ENCODE results near the gene ALOXE3.
A peak's percentile ranks its signal among the peaks of the same experiment; 100 is the strongest.
"Not testable (repeated sequence)": the region's sequence is repeated elsewhere in the genome, so short reads cannot be mapped to it uniquely, and the experiment has no call there.

The ALOXE3 gene

GRCh38 chr17:8121681-8122421, 3.5 kb upstream of the ALOXE3 start:
- no peak for DNase-seq (ENCODE audit: low read depth)

- DNase-seq (ENCODE audit: low read depth): no peak
Observed at GRCh38 chr17:8121407-8121680, 3.0 kb upstream of the ALOXE3 start.

GRCh38 chr17:8120520-8121406, 2.4 kb upstream of the ALOXE3 start:
- DNase-seq (ENCODE audit: low read depth): no peak

- DNase-seq (ENCODE audit: low read depth): peak; percentile 95
Observed at GRCh38 chr17:8119581-8120519, 1.5 kb upstream of the ALOXE3 start.

- DNase-seq (ENCODE audit: low read depth): no peak
Observed at GRCh38 chr17:8118769-8119580, 661 bp upstream of the ALOXE3 start.

- no peak for DNase-seq (ENCODE audit: low read depth)
Observed at GRCh38 chr17:8117367-8117979, 841 bp downstream of the ALOXE3 start.

GRCh38 chr17:8116776-8117175, 1.5 kb downstream of the ALOXE3 start:
- DNase-seq (ENCODE audit: low read depth): no peak

- DNase-seq (ENCODE audit: low read depth): no peak
Observed at GRCh38 chr17:8110907-8111306, 7.4 kb downstream of the ALOXE3 start.

GRCh38 chr17:8110456-8110804, 7.9 kb downstream of the ALOXE3 start:
- no peak for DNase-seq (ENCODE audit: low read depth)

- DNase-seq (ENCODE audit: low read depth): no peak
Observed at GRCh38 chr17:8109661-8110455, 8.5 kb downstream of the ALOXE3 start.

- DNase-seq (ENCODE audit: low read depth): no peak
Observed at GRCh38 chr17:8108972-8109660, 9.2 kb downstream of the ALOXE3 start.

GRCh38 chr17:8106980-8107379, 11.3 kb downstream of the ALOXE3 start:
- DNase-seq (ENCODE audit: low read depth): not testable (repeated sequence)

- no peak for DNase-seq (ENCODE audit: low read depth)
Observed at GRCh38 chr17:8105957-8106398, 12.3 kb downstream of the ALOXE3 start.

GRCh38 chr17:8104911-8105310, 13.4 kb downstream of the ALOXE3 start:
- no peak for DNase-seq (ENCODE audit: low read depth)

- no peak for DNase-seq (ENCODE audit: low read depth)
Observed at GRCh38 chr17:8103549-8103948, 14.8 kb downstream of the ALOXE3 start.

GRCh38 chr17:8101721-8102120, 16.6 kb downstream of the ALOXE3 start:
- DNase-seq (ENCODE audit: low read depth): no peak

GRCh38 chr17:8100763-8101162, 17.6 kb downstream of the ALOXE3 start:
- DNase-seq (ENCODE audit: low read depth): no peak

- no peak for DNase-seq (ENCODE audit: low read depth)
Observed at GRCh38 chr17:8100111-8100510, 18.2 kb downstream of the ALOXE3 start.

GRCh38 chr17:8096541-8096940, 21.8 kb downstream of the ALOXE3 start:
- no peak for DNase-seq (ENCODE audit: low read depth)

GRCh38 chr17:8095361-8095760, 23.0 kb downstream of the ALOXE3 start:
- DNase-seq (ENCODE audit: low read depth): no peak

All from HS-5 (cell line).